Kidney epithelial cell (primary cell): Measurements from ENCODE around the gene TRIM71. TPM values are rescaled to one million over a fixed set of nuclear protein-coding genes. Genes with fewer than 3 reads are reported as not detected.

ENCODE experiments used
- DNase-seq: peaks from one replicate; pipeline ENCODE4 v3.0.0-alpha.2; 2010; ENCODE audit warnings: low read depth
- H3K27me3 ChIP-seq: 2 replicates; pipeline ENCODE4 v1.6.0; 2011; ENCODE audit warnings: low read length; ENCODE audit not compliant: control insufficient read depth, insufficient read depth
- H3K36me3 ChIP-seq: 2 replicates; pipeline ENCODE4 v1.5.1; 2011; ENCODE audit warnings: low read length; ENCODE audit not compliant: control insufficient read depth, insufficient read depth
- H3K4me3 ChIP-seq: 2 replicates; pipeline ENCODE4 v1.5.1; 2011; ENCODE audit warnings: low read depth, mild to moderate bottlenecking, control low read depth, low read length
- CTCF ChIP-seq: IDR thresholded peaks from 2 replicates; pipeline ENCODE4 v1.5.1; 2011; ENCODE audit warnings: mild to moderate bottlenecking, moderate library complexity, low read length, control low read depth, inconsistent platforms; ENCODE audit not compliant: insufficient read depth, poor library complexity, severe bottlenecking
- total RNA-seq: library from RNA; depleted of rRNA; stranded (reverse); fragments of >200 nt; gene quantifications from 2 replicates; pipeline ENCODE4 v1.2.3, GENCODE V29; 2015

TRIM71 gene
- total RNA-seq, 1 donor from 2014 or later, result 2.4 TPM

DNA sequence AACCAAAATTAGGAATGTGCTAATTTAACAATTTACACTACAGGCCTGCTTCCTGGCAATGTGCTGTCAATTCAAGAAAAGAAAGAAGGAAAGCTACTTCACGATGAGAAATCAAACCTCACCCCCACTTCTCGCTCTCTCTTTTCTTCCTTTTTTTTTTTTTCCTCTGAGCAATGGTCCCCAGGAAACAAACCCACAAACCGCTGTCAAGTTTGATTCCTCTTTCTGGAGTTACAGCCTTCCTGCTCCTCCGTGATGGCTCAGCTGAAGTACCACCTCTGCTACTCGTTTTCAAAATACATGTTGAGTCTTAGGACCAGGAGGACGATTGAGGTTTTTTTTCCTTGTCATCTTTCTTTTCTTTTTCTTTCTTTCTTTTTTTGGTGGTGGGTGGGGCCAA, 3.4 kb upstream of the TRIM71 start:
- Histone ChIP-seq H3K27me3 (peaks cover 21% of the 10 kb centered on the region), H3K4me3 (no peak overlapping the region), H3K36me3 (no peaks in the 10 kb centered on the region)
- DNase-seq, result no peak
- no peak for TF ChIP-seq CTCF

DNA sequence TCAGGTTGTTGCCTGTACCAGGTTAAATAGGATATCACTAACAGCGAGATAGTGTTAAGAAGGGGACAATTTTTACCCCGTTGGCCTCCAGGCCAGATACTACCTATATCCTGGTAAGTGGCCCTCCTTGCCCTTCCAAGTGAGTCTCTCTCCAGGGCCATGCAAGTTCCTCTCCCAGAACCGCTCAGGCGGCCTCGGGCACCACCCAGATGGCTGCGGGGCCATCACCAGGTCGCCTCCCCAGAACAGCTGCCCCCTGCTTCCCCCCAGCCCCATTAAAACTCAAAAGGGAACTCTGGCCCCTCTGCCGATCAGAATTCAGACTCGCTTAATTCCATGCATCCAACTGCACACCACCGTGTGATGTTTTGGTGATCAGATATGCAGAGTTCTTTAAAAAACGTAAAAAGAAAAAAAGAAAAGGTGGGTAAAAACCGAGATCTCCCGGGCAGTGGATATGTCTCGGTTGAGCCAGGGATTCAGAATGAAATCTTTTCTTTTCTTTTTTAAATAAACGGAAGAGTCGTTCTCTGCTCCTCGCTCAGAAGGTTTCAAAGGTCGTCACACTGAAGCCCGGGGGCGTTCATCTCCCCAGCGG, 1.9 kb upstream of the TRIM71 start:
- no peaks in the 10 kb centered on the region for H3K36me3 ChIP-seq

GRCh38 chr3:32816439-32817256, 1.1 kb upstream of the TRIM71 start:
- TF ChIP-seq CTCF, result no peak
- Histone ChIP-seq H3K36me3 (no peaks in the 10 kb centered on the region), H3K27me3 (peaks cover 30% of the 10 kb centered on the region), H3K4me3 (peak overlapping the region; percentile 58)
- DNase-seq, result no peak

More for the DNA sequence above, 1.9 kb upstream of the TRIM71 start:
- TF ChIP-seq CTCF, result no peak
- DNase-seq, result no peak
- H3K27me3 ChIP-seq, result peaks cover 30% of the 10 kb centered on the region
- peak overlapping the region; percentile 58 for H3K4me3 ChIP-seq

DNA sequence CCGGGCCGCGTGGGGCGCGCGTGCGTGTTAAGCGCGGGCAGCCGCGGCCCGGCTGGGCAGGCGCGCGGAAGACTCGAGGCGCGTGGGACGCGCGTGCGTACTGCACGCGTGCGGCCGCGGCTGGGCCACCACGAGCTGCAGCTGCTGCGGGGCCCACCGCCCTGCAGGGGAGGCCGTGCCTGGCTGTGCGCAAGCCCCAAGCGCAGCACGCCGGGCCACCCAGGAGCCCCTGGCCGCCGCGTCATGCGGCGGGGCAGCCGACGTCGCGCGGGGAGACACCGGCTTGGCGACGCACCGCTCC, 590 bp upstream of the TRIM71 start:
- Histone ChIP-seq H3K36me3 (no peaks in the 10 kb centered on the region), H3K4me3 (peak overlapping the region; percentile 58), H3K27me3 (peaks cover 35% of the 10 kb centered on the region)
- no peak for TF ChIP-seq CTCF
- no peak for DNase-seq

GRCh38 chr3:32818229-32818969, 602 bp downstream of the TRIM71 start:
- Histone ChIP-seq H3K27me3 (peaks cover 36% of the 10 kb centered on the region), H3K4me3 (peak overlapping the region; percentile 58), H3K36me3 (no peaks in the 10 kb centered on the region)
- DNase-seq, result no peak
- no peak for TF ChIP-seq CTCF
